ENCODE results near the gene QSER1. TPM values are rescaled to one million over a fixed set of nuclear protein-coding genes. Genes with fewer than 3 reads are reported as not detected.

Gene QSER1
- total RNA-seq, 1 experiment from 2014 or later, result 48.0 TPM

Other genes starting within 250 kb of the QSER1 start
- gene CCDC73, start 98.1 kb upstream of the QSER1 start, total RNA-seq (2021; ENCODE audit: unreplicated experiment), result not detected
- gene PRRG4, start 62.9 kb upstream of the QSER1 start, total RNA-seq (2021; ENCODE audit: unreplicated experiment), result 5.4 TPM
- gene DEPDC7, start 123.1 kb downstream of the QSER1 start, total RNA-seq (2021; ENCODE audit: unreplicated experiment), result 7.3 TPM
- gene TCP11L1, start 146.8 kb downstream of the QSER1 start, total RNA-seq (2021; ENCODE audit: unreplicated experiment), result 12.0 TPM